Trophoblast cell (in vitro differentiated cells and primary cell): Measurements from ENCODE around the gene METRN.
"Not testable (repeated sequence)": the region's sequence is repeated elsewhere in the genome, so short reads cannot be mapped to it uniquely, and the experiment has no call there.

Source experiments
- DNase-seq, 2 donors: peaks; one replicate each; pipeline ENCODE4 v3.0.0-alpha.2; 2016
- H2AFZ ChIP-seq: 2 replicates; pipeline ENCODE4 v1.6.1; 2013; ENCODE audit warnings: low read length, moderate library complexity, mild to moderate bottlenecking; ENCODE audit not compliant: insufficient read depth, poor library complexity
- H2AK5ac ChIP-seq: 2 replicates; pipeline ENCODE4 v1.6.1; 2013; ENCODE audit warnings: mild to moderate bottlenecking, low read length
- H2BK120ac ChIP-seq: 2 replicates; pipeline ENCODE4 v1.6.1; 2013; ENCODE audit warnings: low read length, mild to moderate bottlenecking, moderate library complexity; ENCODE audit not compliant: insufficient read depth, poor library complexity
- H2BK12ac ChIP-seq: 2 replicates; pipeline ENCODE4 v1.6.1; 2013; ENCODE audit warnings: mild to moderate bottlenecking, low read length, moderate library complexity
- H2BK5ac ChIP-seq: 2 replicates; pipeline ENCODE4 v1.6.1; 2013; ENCODE audit warnings: low read length, low read depth, moderate library complexity, mild to moderate bottlenecking; ENCODE audit not compliant: poor library complexity
- H3K14ac ChIP-seq: 2 replicates; pipeline ENCODE4 v1.6.1; 2013; ENCODE audit warnings: mild to moderate bottlenecking, low read length
- H3K18ac ChIP-seq: 2 replicates; pipeline ENCODE4 v1.6.1; 2013; ENCODE audit warnings: mild to moderate bottlenecking, low read length
- H3K23ac ChIP-seq: 2 replicates; pipeline ENCODE4 v1.6.1; 2013; ENCODE audit warnings: low read length
- H3K27ac ChIP-seq: 2 replicates; pipeline ENCODE4 v1.5.1; 2013; ENCODE audit warnings: low read depth, mild to moderate bottlenecking, inconsistent platforms, low read length, moderate library complexity
- H3K27me3 ChIP-seq: 2 replicates; pipeline ENCODE4 v1.6.1; 2013; ENCODE audit warnings: inconsistent platforms, mild to moderate bottlenecking, low read length, moderate library complexity; ENCODE audit not compliant: insufficient read depth
- H3K36me3 ChIP-seq, 2 experiments: 1 replicate in 1 of 2; 2 replicates in 1 of 2; pipeline ENCODE4 v1.6.1; 2013; ENCODE audit warnings: low read length in 2 of 2, mild to moderate bottlenecking in 2 of 2, moderate library complexity in 1 of 2; ENCODE audit not compliant: insufficient read depth in 2 of 2, control insufficient read depth in 1 of 2
- H3K4ac ChIP-seq: 2 replicates; pipeline ENCODE4 v1.6.1; 2013; ENCODE audit warnings: low read depth, mild to moderate bottlenecking, low read length, moderate library complexity
- H3K4me1 ChIP-seq, 2 experiments: 1 replicate in 1 of 2; 2 replicates in 1 of 2; pipeline ENCODE4 v1.6.1; 2013; ENCODE audit warnings: low read length in 2 of 2, mild to moderate bottlenecking in 2 of 2, moderate library complexity in 1 of 2; ENCODE audit not compliant: insufficient read depth in 2 of 2, control insufficient read depth in 1 of 2
- H3K4me2 ChIP-seq: 2 replicates; pipeline ENCODE4 v1.6.1; 2013; ENCODE audit warnings: inconsistent platforms, mild to moderate bottlenecking, low read length, moderate library complexity
- H3K4me3 ChIP-seq: 2 replicates; pipeline ENCODE4 v1.5.1; 2013; ENCODE audit warnings: mild to moderate bottlenecking, low read depth, low read length, inconsistent platforms
- H3K79me1 ChIP-seq: one replicate; pipeline ENCODE4 v1.6.1; 2013; ENCODE audit warnings: low read length
- H3K79me2 ChIP-seq: 2 replicates; pipeline ENCODE4 v1.6.1; 2013; ENCODE audit warnings: low read length, mild to moderate bottlenecking; ENCODE audit not compliant: control insufficient read depth, insufficient read depth, poor library complexity
- H3K9ac ChIP-seq: 2 replicates; pipeline ENCODE4 v1.6.1; 2013; ENCODE audit warnings: mild to moderate bottlenecking, low read length
- H3K9me3 ChIP-seq: 2 replicates; pipeline ENCODE4 v1.6.1; 2013; ENCODE audit warnings: low read depth, mild to moderate bottlenecking, control low read depth, inconsistent platforms, low read length; ENCODE audit not compliant: insufficient read depth
- H4K12ac ChIP-seq: 2 replicates; pipeline ENCODE4 v1.6.1; 2013; ENCODE audit warnings: low read depth, mild to moderate bottlenecking, low read length, moderate library complexity
- H4K8ac ChIP-seq: 2 replicates; pipeline ENCODE4 v1.6.1; 2013; ENCODE audit warnings: low read depth, mild to moderate bottlenecking, low read length, moderate library complexity
- H4K91ac ChIP-seq: one replicate; pipeline ENCODE4 v1.6.1; 2013; ENCODE audit warnings: low read depth, mild to moderate bottlenecking, low read length, moderate library complexity
- WGBS: extraction: QIAGEN DNeasy Blood & Tissue Kit; methylation state at CpG from one replicate; pipeline ENCODE4 v1.1.7; 2013; ENCODE audit warnings: missing lambda C conversion rate; ENCODE audit not compliant: insufficient read length, insufficient coverage; ENCODE audit errors: extremely low coverage; 5-methylcytosine and 5-hydroxymethylcytosine counted together

The METRN gene

DNA sequence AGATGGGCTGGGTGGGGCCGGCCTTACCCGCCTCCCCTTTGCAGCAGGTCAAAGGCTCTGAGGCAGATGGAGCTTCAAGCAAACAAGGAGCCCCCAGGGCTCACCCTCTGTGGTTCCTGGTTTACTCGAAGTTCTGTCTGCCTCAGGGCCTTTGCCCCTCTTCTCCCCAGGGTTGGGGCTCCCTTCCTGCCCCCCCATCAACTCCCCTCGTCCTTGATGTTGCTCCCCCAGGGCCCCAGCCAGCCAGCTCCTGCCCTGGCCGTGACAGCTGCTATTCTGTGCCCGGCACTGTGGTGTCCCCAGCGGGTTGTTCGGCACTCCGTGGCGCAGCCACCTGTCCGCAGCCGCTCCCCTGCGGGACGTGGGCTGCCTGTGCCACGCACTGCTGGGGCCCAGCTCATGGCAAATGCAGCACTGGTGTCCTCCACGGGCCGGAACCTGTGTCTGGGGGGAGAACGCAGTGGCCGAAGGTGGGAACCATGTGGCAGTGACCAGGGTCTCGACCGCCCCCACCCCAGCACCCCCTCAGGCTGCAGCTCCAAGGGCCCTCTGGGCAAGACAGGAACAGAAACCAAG is 4.3 kb upstream of the METRN start:
- no peak for DNase-seq
- Histone ChIP-seq H3K27ac (no peak overlapping the region), H3K9me3 (peaks cover 12% of the 10 kb centered on the region), H4K91ac (no peak overlapping the region), H2BK5ac (no peak overlapping the region), H3K9ac (no peak overlapping the region), H3K4me1 (peaks cover 15 to 16% of the 10 kb centered on the region in 2 experiments), H3K23ac (no peak overlapping the region), H2BK120ac (no peak overlapping the region), H2AK5ac (no peak overlapping the region), H3K4ac (no peak overlapping the region), H2AFZ (no peak overlapping the region), H3K4me2 (no peak overlapping the region), H3K27me3 (peaks cover 21% of the 10 kb centered on the region), H3K14ac (no peak overlapping the region), H2BK12ac (no peak overlapping the region), H4K8ac (no peak overlapping the region), H3K18ac (no peak overlapping the region), H3K36me3 (no peaks in the 10 kb centered on the region), H3K4me3 (no peak overlapping the region), H3K79me2 (no peaks in the 10 kb centered on the region), H3K79me1 (peaks cover 2% of the 10 kb centered on the region), H4K12ac (no peak overlapping the region)
- WGBS: no CpG with 5 or more reads among the region's 21 CpGs

DNA sequence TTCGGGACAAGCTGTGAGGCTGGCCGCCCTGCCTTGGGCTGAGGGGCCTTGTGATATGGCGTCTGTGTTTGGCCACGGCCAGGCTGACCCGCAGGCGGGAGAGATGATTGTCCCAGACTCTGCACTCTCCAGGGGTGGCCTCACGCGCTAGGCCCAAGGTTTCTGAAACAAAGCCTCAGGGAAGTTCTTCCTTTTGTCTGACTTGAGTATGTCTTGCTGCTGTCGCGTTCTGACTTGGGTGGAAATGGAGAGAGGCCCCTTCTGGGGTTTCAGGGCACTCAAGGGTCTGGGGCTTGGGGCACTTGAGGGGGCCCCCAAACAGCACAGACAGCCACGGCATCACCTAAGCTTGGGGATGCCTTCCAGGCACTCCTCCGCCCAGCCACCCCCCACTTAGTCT is 3.8 kb upstream of the METRN start:
- Histone ChIP-seq H3K4me3 (no peak overlapping the region), H3K79me2 (no peaks in the 10 kb centered on the region), H2AK5ac (no peak overlapping the region), H2BK120ac (no peak overlapping the region), H3K27me3 (peaks cover 24% of the 10 kb centered on the region), H3K27ac (no peak overlapping the region), H4K8ac (no peak overlapping the region), H2BK12ac (no peak overlapping the region), H3K14ac (no peak overlapping the region), H3K36me3 (no peaks in the 10 kb centered on the region), H3K9ac (no peak overlapping the region), H3K4me2 (no peak overlapping the region), H3K23ac (no peak overlapping the region), H4K91ac (no peak overlapping the region), H2AFZ (no peak overlapping the region), H3K9me3 (peaks cover 12% of the 10 kb centered on the region), H2BK5ac (no peak overlapping the region), H3K79me1 (peaks cover 2% of the 10 kb centered on the region), H3K4ac (no peak overlapping the region), H4K12ac (no peak overlapping the region), H3K18ac (no peak overlapping the region), H3K4me1 (peaks cover 18 to 19% of the 10 kb centered on the region in 2 experiments)
- no peak for DNase-seq
- WGBS: no CpG with 5 or more reads among the region's 12 CpGs

DNA sequence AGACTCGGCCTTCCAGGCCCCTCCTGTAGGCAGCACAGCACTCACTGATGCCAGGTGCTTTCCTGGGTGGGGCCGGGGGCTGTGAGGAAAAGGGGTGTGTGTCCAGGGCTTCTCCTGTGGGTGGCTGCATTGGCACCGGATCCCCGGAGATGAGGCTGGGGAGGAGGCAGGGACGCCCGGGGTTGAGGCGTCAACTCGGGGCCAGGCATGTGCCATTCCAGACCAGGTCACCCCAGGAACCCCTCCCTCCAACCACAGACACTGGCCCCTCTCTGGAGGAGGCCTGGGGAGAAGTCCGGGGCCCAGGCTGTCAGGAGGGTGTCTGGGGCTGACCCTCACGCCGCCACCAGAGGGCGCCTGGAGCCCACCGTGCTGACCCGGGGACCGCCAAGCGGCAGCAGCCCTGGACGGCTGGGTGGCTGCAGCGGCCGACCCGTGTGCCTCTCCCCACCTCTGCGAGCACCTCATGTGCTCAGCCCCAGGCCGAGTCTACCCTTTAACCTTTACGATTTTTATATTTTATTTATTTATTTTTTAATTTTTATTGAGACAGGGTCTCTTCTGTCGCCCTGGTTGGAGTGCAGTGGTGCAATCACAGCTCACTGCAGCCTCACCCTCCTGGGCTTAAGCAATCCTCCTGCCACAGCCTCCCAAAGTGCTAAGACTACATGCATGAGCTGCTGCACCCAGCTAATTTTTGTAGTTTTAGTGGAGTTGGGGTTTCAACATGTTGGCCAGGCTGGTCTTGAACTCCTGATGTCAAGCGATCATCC is 3.2 kb upstream of the METRN start:
- H4K12ac ChIP-seq: no peak overlapping the region
- no CpG with 5 or more reads among the region's 25 CpGs for WGBS
- no peak overlapping the region for H4K91ac ChIP-seq
- no peak overlapping the region for H2AK5ac ChIP-seq
- H3K36me3 ChIP-seq: no peaks in the 10 kb centered on the region
- no peak overlapping the region for H3K23ac ChIP-seq
- no peak overlapping the region for H3K9ac ChIP-seq
- no peak overlapping the region for H2BK12ac ChIP-seq
- peaks cover 14% of the 10 kb centered on the region for H3K9me3 ChIP-seq
- no peak overlapping the region for H3K27ac ChIP-seq
- H3K18ac ChIP-seq: no peak overlapping the region
- H3K79me1 ChIP-seq: peaks cover 2% of the 10 kb centered on the region
- no peak overlapping the region for H2AFZ ChIP-seq
- peaks cover 18 to 19% of the 10 kb centered on the region in 2 experiments for H3K4me1 ChIP-seq
- no peak overlapping the region for H4K8ac ChIP-seq
- H3K14ac ChIP-seq: no peak overlapping the region
- no peak overlapping the region for H3K4me2 ChIP-seq
- no peak overlapping the region for H2BK120ac ChIP-seq
- H3K79me2 ChIP-seq: no peaks in the 10 kb centered on the region
- no peak overlapping the region for H3K4me3 ChIP-seq
- H2BK5ac ChIP-seq: no peak overlapping the region
- no peak overlapping the region for H3K4ac ChIP-seq
- peak; percentile 67 to 81 for DNase-seq
- H3K27me3 ChIP-seq: peaks cover 20% of the 10 kb centered on the region

DNA sequence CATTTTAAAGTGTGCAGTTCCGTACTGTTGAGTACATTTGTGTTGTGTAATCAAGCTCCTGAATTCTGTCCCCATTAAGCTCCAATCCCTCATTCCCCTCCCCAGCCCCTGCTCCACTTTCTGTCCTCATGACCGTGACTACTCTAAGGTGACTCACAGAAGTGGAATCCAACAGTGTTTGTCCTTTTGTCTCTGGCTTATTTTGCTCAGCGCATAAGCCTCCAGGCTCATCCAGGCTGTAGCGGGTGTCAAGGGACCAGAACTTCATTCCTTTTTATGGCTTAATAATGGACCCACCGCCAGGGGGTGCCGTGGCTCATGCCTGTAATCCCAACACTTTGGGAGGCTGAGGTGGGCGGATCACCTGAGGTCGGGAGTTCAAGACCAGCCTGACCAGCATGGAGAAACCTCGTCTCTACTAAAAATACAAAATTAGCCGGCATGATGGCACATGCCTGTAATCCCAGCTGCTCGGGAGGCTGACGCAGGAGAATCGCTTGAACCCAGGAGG is 2.1 kb upstream of the METRN start:
- WGBS: no CpG with 5 or more reads among the region's 13 CpGs
- H3K14ac ChIP-seq, H2AK5ac ChIP-seq, H2BK12ac ChIP-seq, H3K79me1 ChIP-seq, H4K8ac ChIP-seq, H2AFZ ChIP-seq, H2BK120ac ChIP-seq, H4K91ac ChIP-seq, H3K18ac ChIP-seq, H3K4me3 ChIP-seq, H3K23ac ChIP-seq, H3K27ac ChIP-seq, H3K36me3 ChIP-seq, H3K4me2 ChIP-seq, H4K12ac ChIP-seq, H3K9ac ChIP-seq, H2BK5ac ChIP-seq, H3K79me2 ChIP-seq, H3K4ac ChIP-seq: not testable (repeated sequence)
- peak; percentile 98 to 99 for DNase-seq
- H3K4me1 ChIP-seq: peaks cover 18 to 19% of the 10 kb centered on the region in 2 experiments
- peaks cover 14% of the 10 kb centered on the region for H3K27me3 ChIP-seq
- H3K9me3 ChIP-seq: peaks cover 12% of the 10 kb centered on the region
